ENCODE measurements around the gene AQP2.

AQP2 gene

DNA sequence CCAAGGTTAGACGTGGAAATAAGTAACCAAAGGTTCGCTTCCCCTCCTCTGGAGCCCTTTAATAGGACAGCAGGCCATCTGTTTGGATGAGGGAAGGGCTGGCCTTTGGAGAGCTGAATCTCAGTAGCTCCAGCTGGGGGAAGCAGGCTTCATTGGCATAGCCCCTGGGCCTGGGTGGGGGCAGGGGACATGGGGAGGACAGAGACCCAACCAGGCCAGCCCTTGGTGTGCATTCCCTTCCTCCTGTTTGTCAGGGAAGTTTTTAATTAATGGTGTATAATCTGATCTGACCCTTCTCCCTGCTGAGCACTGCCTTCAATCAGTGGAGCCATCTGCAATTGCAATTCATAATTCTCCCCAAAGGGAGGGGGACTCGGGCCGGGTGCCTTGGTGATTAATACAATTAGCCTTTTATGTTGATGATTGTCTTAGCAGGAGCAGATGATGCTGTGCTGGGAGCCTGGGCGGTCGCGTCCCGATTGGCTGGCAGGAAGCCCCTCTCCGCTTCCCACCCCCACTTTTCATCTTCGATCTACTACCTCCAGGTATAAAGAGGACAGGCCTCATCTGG lies 28.6 kb downstream of the AQP2 start:
- no peak for DNase-seq
- Histone ChIP-seq H3K27ac (no peak overlapping the region), H3K27me3 (replicated peaks) (no peaks in the 10 kb centered on the region), H3K36me3 (replicated peaks) (no peaks in the 10 kb centered on the region), H3K4me3 (ENCODE audit: low read depth, low read length) (no peak overlapping the region)
- in situ Hi-C loops (cut with HindIII; ENCODE audit: low pct_ligation_motif_present, low sequenced_read_pairs) = no loop called here
- no peak for TF ChIP-seq CTCF (IDR thresholded peaks at IDR 0.05; ENCODE audit: low read depth, low read length, missing control alignments)

DNA sequence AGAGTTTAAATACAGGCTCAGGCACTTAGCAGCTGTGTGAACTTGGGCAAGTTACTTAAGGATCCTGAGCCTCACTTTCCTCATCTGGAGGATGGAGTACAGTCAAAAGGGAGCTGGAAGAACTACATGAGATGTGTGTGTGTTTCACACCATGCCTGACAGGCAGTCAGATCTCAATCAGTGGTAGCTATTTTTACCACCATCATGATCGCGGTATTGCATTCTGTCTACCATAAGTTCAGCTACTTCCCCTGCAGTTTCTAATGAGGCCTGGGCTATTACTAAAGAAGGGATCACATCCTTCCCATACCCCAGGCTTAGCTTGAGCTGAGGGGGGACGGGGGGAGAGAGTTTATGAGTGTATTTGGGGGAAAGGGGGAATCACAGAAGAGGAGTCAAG lies 29.3 kb downstream of the AQP2 start:
- no peak for TF ChIP-seq CTCF (IDR thresholded peaks at IDR 0.05; ENCODE audit: low read depth, low read length, missing control alignments)
- in situ Hi-C loops (cut with HindIII; ENCODE audit: low pct_ligation_motif_present, low sequenced_read_pairs) = no loop called here

GRCh38 chr12:49980501-49981349 lies 30.2 kb downstream of the AQP2 start:
- in situ Hi-C loops (cut with HindIII; ENCODE audit: low pct_ligation_motif_present, low sequenced_read_pairs) = no loop called here
- TF ChIP-seq CTCF (IDR thresholded peaks at IDR 0.05; ENCODE audit: low read depth, low read length, missing control alignments) = no peak

More for the DNA sequence above, 29.3 kb downstream of the AQP2 start:
- Histone ChIP-seq H3K4me3 (ENCODE audit: low read depth, low read length) (no peak overlapping the region), H3K27ac (no peak overlapping the region), H3K36me3 (replicated peaks) (no peaks in the 10 kb centered on the region), H3K27me3 (replicated peaks) (no peaks in the 10 kb centered on the region)
- no peak for DNase-seq

GRCh38 chr12:49982246-49983087 lies 31.9 kb downstream of the AQP2 start:
- no peak overlapping the region for H3K4me3 ChIP-seq (ENCODE audit: low read depth, low read length)
- H3K36me3 ChIP-seq (replicated peaks) = no peaks in the 10 kb centered on the region
- no peak overlapping the region for H3K27ac ChIP-seq
- in situ Hi-C loops (cut with HindIII; ENCODE audit: low pct_ligation_motif_present, low sequenced_read_pairs) = no loop called here
- DNase-seq = no peak
- peak; percentile 2 for TF ChIP-seq CTCF (IDR thresholded peaks at IDR 0.05; ENCODE audit: low read depth, low read length, missing control alignments)
- H3K27me3 ChIP-seq (replicated peaks) = no peaks in the 10 kb centered on the region

More at GRCh38 chr12:49980501-49981349, 30.2 kb downstream of the AQP2 start:
- Histone ChIP-seq H3K4me3 (ENCODE audit: low read depth, low read length) (no peak overlapping the region), H3K27ac (no peak overlapping the region), H3K27me3 (replicated peaks) (no peaks in the 10 kb centered on the region), H3K36me3 (replicated peaks) (no peaks in the 10 kb centered on the region)
- DNase-seq = no peak

GRCh38 chr12:49983892-49984291 lies 33.4 kb downstream of the AQP2 start:
- in situ Hi-C loops (cut with HindIII; ENCODE audit: low pct_ligation_motif_present, low sequenced_read_pairs) = no loop called here
- Histone ChIP-seq H3K27ac (peak overlapping the region; percentile 33), H3K36me3 (replicated peaks) (no peaks in the 10 kb centered on the region), H3K4me3 (ENCODE audit: low read depth, low read length) (no peak overlapping the region), H3K27me3 (replicated peaks) (no peaks in the 10 kb centered on the region)
- TF ChIP-seq CTCF (IDR thresholded peaks at IDR 0.05; ENCODE audit: low read depth, low read length, missing control alignments) = peak; percentile 31
- peak; percentile 82 for DNase-seq
